Fibroblast of skin of right biceps (primary cell): ENCODE data around the gene SDC4.

Source experiments
- DNase-seq: peaks from one replicate; pipeline ENCODE4 v3.0.0-alpha.2; 2013

SDC4 gene, protein sequence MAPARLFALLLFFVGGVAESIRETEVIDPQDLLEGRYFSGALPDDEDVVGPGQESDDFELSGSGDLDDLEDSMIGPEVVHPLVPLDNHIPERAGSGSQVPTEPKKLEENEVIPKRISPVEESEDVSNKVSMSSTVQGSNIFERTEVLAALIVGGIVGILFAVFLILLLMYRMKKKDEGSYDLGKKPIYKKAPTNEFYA

GRCh38 chr20:45347936-45348778, at the start of gene SDC4:
SDC4 (minus strand) TSS chr20:45348424; CDS start chr20:45348384, 40 bp downstream.
- DNase-seq: peak; percentile 70

DNA sequence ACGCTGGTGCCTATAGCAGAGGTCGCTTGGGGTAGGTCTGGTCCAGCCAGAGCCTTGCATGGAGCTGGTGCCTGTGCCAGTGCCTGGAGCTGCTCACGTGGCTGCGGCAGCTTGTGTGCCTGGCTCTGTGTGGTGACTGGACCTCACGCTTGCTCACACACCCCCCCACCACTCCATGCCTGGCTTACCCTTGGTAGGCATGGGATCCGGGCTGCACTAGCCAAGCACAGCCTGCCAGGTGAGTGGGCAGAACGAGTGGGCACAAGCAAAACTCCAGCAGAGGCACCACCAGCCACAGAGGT, 46.8 kb upstream of the SDC4 start:
- DNase-seq: no peak

GRCh38 chr20:45394221-45395113, 46.2 kb upstream of the SDC4 start:
- no peak for DNase-seq

DNA sequence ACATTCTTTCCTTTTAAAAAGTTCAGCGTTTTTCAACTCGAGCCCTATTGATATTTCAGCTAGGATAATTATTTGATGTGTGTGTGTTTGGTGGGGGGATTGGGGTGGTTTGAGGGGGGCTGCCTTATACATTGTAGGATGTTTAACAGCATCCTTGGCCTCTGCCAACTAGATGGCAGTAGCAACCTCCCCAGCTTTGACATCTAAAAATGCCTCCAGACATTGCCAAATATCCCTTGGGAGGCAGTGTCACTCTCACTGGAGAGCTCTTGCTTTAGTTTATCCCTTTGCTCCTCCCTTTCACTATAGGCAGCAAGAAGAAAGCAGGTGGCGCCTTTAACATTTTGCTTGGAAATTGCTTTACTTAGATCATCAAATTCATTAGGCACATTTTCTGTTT, 44.5 kb upstream of the SDC4 start:
- no peak for DNase-seq

GRCh38 chr20:45391559-45391958, 43.3 kb upstream of the SDC4 start:
- no peak for DNase-seq

DNA sequence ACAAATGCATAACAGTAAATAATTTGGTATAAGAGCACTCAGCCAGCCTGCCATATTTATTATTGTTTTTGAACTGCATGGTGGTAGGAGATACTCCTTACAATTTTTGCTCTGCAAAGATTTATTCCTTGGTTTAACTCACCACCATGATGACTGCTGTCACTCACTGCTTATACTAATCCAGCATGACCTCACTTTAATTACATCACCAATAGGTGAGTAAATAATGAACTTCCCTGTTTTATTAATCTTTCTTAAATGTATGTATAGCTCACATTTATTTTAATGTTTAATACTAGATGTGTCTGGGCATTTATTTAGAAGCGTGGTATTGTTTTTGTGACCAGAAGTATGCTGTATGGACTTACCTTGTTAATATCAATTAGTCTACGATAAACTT, 42.7 kb upstream of the SDC4 start:
- no peak for DNase-seq

DNA sequence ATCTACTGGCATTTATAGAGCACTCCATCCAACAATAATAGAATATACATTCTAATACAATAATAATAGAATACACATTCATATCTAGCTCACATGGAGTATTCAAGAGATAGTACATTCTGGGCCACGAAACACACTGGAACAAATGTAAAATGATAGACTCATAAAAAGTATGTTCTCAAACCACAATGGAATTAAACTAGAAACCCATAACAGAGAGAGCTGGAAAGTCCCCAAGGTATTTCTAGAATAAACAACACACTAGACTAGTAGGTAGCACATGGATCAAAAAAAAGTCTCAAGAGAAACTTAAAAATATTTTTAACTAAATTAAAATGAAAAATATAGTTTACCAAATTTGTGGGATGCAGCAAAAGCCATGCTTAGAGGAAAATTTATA, 39.0 kb upstream of the SDC4 start:
- DNase-seq: no peak

- no peak for DNase-seq
Measured at GRCh38 chr20:45378191-45378590, 30.0 kb upstream of the SDC4 start, which contains the start of gene TP53TG5. TP53TG5 (minus strand) TSS chr20:45378325; CDS start chr20:45378236, 89 bp downstream.

- DNase-seq: no peak
Measured at GRCh38 chr20:45377269-45377668, 29.0 kb upstream of the SDC4 start.

GRCh38 chr20:45374966-45375365, 26.7 kb upstream of the SDC4 start:
- DNase-seq: no peak

DNA sequence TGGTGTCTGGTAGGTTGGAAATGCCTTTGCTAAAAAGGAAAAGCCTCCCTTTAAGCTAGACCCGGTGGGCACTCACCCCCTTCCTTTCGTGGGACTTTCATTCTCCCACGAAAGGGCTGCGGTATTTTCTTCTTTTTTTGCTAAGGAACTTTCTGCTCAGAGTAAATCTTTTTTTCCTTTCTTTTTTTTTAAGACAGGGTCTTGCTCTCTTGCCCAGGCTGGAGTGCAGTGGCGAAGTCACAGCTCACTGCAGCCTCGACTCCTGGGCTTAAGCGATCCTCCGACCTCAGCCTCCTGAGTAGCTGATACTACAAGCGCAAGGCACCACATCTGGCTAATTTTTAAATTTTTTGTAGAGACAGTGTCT, 25.9 kb upstream of the SDC4 start:
- DNase-seq: no peak

DNA sequence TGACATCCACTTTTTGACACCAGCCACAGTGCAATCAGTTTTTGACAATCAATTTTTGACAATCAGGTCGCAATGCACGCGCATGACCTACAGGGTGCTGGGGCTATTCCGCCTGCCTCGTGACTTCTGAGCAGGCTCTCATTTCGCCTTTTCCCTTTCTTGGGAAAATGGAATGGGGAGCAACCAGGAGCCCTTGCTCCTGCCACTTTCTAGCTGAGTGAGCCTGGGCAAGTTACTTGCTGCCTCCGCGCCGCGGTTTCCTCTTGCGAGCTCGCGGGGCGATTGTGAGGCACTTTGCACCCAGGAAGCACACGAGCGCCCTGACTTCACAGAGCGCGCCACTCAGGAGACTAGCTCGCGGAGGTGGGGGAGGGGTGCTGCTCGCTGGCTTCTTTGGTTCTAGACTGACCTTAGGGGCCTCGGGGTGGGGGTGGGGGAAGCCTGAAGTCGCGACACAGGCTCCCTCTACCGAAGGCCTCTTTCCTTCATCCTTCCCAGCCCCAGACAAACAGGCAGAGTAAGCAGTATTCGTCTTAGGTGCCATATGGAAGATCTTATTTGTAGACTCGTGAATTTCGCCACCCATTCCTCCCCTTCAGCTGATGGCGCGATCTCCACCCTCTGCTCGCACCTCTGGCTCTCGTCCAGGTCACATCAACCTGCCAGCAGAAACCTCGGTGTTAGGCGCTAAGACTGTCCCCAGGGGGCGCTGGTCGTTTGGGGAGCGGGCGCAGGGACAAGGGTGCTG, 25.3 kb upstream of the SDC4 start:
- DNase-seq: peak; percentile 78

GRCh38 chr20:45372646-45373352, 24.6 kb upstream of the SDC4 start:
- DNase-seq: no peak

DNA sequence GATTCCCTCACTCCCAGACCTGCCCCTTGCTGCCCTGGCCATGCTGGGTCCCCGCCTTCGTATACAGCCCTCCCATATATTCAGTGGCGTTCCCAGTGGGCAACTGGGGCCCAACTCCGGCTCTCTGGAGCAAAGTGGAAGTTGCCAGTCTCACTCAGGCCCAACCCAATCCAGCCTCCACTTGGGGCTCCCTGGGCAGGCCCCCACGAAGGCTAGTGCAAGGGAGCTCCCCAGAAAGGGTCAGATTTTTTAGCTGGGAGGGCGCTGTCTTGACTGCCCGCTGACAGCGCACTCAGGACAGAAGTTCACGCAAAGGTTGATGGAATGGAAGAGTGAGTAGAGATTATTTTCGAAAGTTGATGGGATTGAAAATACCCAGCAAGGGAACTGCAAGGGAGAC, 24.0 kb upstream of the SDC4 start:
- no peak for DNase-seq

GRCh38 chr20:45370571-45371160, 22.4 kb upstream of the SDC4 start:
- DNase-seq: no peak

DNA sequence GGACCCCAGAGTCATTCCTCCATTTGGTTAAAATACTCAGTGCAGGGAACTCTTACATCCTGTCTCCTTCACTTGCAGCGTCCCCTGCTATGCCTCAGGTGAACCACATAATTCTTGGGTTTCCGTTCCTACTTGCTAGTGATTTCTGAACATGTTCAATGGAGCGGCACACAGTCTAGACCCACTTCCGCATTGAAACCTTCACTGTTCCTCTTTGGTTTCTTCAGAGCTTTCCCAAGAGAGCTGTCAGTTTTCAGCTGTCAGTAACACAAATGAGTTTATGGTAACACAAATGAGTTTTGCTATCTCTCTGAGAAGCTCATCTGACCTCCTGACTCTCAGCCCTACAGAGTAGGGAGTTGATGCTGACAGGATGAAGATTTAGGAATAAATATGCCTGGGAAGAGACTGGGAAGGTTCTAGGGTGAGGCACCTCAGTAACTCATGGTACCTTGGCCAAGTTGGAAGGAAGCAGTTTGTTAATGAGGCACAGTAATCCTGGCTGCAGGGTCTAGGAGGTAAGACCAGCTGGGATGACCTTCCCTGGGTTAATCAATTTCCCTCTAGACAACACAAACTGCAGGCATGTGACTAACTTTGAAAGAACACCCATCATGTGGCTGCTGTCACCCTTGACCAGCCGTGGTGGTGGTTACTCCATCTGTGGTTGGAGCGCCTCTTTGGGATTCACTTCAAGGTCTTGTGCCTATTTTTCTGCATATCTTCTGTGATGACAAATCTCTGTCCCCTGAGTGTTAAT, 20.2 kb upstream of the SDC4 start:
- no peak for DNase-seq

DNA sequence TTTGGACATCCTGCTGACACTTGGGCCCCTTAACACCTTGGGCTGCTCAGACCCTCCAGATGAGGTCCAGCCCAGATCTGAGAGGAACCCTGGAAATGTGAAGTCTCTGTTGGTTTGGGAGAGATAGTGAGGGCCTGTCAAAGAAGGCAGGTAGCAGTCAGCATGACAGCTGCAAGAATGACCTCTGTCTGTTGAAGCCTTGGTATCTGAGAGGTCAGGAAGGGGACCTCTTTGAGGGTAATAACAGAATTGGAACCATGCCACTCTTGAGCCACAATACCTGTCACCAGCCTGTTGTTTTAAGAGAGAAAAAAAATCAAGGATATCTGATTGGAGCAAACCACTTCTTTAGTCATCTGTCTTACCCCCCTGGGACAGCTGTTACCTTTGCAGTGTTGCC, 18.9 kb upstream of the SDC4 start:
- no peak for DNase-seq

DNA sequence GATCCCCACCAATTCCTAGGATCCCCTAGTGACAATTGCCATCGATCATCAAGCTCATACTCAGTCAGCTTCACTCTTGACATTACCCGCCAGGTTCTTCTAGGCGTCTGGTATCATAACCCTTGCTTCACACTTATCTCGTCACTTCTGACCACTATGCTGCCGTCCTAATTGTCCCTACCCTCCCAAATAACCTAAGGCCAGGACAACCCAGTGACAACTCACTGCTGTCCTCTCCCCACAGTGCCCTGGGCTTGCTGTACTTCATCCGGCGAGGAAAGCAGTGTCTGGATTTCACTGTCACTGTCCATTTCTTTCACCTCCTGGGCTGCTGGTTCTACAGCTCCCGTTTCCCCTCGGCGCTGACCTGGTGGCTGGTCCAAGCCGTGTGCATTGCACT, 18.4 kb upstream of the SDC4 start:
- DNase-seq: no peak

DNA sequence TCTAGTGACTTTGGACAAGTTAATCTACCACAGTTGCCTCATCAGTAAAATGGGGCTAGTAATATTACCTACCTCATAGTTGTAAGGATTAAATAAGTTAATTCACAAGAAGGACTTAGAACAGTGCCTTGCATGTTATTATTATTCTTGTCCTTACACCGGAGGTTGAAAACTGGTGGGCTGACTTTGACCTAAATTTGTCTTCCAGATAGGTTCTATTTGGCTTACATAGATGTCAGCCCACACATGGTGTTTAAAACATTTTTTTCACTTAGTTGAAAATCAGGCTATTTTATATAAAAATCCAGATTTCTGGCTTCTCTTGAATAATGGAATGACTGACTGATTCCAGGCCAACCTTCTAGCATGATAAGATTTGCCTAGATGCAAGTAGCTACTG, 18.0 kb upstream of the SDC4 start:
- DNase-seq: no peak

- no peak for DNase-seq
Measured at GRCh38 chr20:45365444-45365970, 17.3 kb upstream of the SDC4 start.
